GM20000 (cell line): ENCODE results near the gene SLC1A5.
"Not testable (repeated sequence)": the region's sequence is repeated elsewhere in the genome, so short reads cannot be mapped to it uniquely, and the experiment has no call there.

Source experiments
- DNase-seq: peaks from one replicate; pipeline ENCODE4 v3.0.0; 2012; ENCODE audit warnings: low spot score
- TF ChIP-seq, protein P1 (sequence below): IDR thresholded peaks from 2 replicates; pipeline ENCODE4 v1.5.1; 2012; ENCODE audit warnings: mild to moderate bottlenecking, control low read depth; ENCODE audit errors: extremely low read depth, missing control alignments

Gene SLC1A5

DNA sequence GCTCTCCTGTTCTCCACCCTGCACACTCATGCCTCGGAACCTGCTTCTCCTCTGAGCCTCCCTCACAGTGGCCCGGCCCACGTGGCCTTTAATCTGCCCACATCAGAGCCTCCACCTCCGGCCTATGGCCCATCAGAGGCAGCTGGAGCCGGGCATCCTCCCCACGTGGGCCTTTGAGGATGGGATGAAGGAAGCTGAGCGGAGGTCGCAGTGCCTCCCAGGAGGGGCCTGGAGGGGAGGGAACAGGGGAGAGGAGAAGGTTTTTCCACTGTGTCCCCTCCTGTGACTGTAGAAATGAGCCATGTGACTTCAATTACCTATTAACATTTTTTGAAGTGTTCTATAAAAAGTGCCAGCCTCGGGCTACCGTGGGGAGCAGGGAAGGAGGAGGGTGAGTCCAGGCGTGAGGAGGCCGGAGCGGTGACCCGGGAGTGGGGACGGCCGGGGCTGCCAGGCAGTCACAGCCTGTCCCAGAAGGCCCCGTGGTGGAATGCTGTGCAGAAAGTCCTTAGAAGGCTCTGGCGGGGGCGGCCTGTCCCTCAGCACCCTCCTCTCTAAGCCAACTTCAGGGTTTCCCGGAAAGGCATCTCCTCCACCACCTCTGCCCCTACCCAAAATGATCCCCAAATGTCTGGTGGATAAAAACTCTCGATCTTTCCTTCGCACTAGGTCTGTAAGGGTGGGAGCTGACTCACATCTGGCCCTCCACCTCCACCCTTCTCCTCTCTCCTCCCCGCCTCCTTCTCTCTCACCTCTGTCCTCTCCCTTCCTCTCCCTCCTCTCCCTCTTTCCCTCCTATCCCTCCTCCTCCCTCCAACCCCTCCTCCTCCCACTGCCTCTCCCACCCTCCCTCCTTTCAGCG, 24.8 kb upstream of the SLC1A5 start:
- TF ChIP-seq, protein P1, sequence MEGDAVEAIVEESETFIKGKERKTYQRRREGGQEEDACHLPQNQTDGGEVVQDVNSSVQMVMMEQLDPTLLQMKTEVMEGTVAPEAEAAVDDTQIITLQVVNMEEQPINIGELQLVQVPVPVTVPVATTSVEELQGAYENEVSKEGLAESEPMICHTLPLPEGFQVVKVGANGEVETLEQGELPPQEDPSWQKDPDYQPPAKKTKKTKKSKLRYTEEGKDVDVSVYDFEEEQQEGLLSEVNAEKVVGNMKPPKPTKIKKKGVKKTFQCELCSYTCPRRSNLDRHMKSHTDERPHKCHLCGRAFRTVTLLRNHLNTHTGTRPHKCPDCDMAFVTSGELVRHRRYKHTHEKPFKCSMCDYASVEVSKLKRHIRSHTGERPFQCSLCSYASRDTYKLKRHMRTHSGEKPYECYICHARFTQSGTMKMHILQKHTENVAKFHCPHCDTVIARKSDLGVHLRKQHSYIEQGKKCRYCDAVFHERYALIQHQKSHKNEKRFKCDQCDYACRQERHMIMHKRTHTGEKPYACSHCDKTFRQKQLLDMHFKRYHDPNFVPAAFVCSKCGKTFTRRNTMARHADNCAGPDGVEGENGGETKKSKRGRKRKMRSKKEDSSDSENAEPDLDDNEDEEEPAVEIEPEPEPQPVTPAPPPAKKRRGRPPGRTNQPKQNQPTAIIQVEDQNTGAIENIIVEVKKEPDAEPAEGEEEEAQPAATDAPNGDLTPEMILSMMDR = no peak
- no peak for DNase-seq

DNA sequence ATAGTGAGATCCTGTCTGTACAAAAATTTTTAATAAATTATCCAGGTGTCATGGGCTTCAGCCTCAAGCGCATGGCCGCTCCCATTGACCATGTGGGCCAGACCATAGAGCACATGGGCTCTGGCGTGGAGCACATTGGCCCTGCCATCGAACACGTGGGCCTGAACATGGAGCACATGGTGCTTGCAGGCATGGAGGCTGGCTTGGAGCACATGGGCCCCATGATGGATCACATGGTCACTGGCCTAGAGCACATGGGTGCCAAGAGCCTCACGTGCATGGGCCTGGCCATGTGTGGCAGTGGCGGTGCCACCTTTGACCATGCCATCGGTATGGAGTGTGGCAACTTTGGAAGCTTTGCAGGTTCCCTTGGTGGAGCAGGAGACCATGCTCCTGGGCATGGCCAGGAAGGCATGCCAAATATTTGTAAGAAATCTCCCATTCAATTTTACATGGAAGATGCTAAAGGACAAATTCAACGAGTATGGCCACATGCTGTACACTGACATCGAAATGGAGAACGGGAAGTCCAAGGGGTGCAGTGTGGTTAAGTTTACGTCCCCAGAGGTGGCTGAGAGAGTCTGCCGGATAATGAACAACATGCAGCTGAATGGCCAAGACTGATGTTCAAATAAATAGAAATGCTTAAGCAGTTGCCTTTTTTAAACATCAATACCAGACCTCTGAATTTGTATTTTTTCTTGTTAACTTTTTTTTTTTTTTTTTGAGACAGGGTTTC, 21.3 kb upstream of the SLC1A5 start:
- TF ChIP-seq, protein P1 = no peak
- no peak for DNase-seq

DNA sequence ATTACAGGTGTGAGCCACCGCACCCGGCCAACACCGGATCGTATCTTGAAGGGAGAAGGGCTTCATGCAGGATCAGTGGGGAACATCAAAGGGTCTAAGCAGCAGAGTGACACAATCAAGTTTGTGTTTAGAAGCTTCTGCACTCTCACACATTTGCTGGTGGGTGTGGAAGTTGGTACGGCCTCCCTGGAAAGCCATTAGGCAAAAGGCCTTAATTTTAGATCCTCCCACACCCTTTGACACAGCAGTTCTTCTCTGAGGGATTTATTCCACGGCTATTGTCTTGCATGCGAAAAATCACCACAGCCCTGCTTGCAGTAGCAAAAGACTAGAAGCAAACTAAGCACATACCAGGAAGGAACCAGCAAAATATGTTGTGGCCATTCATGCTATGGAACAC, 18.3 kb upstream of the SLC1A5 start:
- no peak for DNase-seq
- TF ChIP-seq, protein P1 = no peak

DNA sequence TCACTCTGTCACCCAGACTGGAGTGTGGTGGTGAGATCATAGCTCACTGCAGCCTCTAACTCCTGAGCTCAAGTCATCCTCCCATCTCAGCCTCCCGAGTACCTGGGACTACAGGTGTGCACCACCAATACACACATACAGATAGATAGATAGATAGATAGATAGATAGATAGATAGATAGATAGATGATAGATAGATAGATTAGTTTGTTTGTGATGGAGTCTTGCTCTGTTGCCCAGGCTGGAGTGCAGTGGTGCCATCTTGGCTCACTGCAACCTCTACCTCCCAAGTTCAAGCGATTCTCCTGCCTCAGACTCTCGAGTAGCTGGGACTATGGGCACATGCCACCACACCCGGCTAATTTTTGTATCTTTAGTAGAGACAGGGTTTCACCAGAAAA, 16.0 kb upstream of the SLC1A5 start:
- not testable (repeated sequence) for DNase-seq

DNA sequence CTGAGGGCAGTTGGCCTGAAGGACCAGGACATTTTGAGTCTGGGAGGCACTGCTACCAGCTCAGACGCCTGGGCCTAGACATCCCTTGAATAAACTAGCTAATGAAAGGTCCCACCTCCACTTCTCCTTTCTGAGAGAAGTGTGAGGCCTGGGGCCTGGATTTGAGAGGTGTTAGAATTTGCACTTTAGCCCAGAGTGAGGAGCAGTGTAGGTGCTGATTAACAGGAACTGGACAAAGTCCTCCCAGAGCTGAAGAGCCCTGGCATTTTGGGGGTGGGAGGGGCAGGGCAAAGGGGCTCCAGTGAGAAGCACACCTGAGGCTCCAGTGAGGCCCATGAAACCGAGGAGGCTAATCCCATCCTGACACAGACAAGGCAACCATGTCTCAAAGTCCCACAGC, 15.2 kb upstream of the SLC1A5 start:
- TF ChIP-seq, protein P1 = no peak
- no peak for DNase-seq

DNA sequence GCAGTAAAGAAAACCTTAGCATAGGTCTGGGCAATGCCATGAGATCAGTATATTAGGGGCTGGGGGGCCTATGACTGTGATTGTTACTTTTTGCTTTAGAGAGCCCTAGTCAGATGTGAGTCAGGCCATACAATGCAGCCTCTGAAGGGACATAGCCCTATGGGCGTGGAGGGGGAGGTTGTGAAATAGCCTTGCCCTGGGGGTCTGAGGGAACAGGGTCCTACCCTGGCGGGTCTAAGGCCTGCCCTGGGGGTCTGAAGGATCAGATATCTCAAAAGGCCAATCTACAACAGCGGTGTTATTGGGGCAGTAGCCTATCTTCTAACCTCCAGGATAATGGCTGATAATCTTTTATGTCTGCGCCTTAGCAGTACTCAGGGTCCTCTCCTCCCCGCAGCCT, 13.8 kb upstream of the SLC1A5 start:
- DNase-seq = no peak
- TF ChIP-seq, protein P1 = no peak

DNA sequence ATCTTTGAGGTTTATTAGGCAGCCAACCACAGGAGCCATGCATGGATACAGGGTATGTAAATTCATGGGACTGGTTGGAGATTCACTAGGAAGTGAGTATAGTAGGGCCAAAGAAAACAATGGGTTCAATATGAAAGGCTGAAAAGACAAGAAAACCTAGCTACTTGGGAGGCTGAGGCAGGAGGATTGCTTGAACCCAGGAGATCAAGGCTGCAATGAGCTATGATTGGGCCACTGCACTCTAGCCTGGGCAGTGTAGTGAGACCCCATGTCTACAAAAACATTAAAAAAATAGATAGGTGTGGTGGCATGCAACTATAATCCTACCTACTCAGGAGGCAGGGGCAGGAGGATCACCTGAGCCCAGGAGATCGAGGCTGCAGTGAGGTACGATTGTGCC, 10.3 kb upstream of the SLC1A5 start:
- DNase-seq = no peak
- TF ChIP-seq, protein P1 = no peak
